ENCODE measurements around the gene TPST1. TPM values are rescaled to one million over a fixed set of nuclear protein-coding genes. Genes with fewer than 3 reads are reported as not detected.

Gene TPST1
- total RNA-seq, 1 experiment from 2014 or later, result 29.0 TPM

GRCh38 chr7:66282591-66282935, 77.4 kb downstream of the TPST1 start:
- ChIA-PET POLR2A (no interaction called here), CTCF (no interaction called here)
- no peaks in the 10 kb centered on the region for H3K9me3 ChIP-seq (ENCODE audit: control insufficient read depth, insufficient read depth, low read depth, low read length)
- in situ Hi-C loops (cut with HindIII; ENCODE audit: low pct_unique_long_range_greater_than_20kb, low sequenced_read_pairs), result no loop called here
- ATAC-seq, result 0 out of 2 replicates have a peak, but pooled peaks have one; percentile 12
- no peak overlapping the region for H3K4me3 ChIP-seq (ENCODE audit: low read depth in 2 of 2, low read length in 2 of 2)
- intact Hi-C loops (cut with micrococcal nuclease; ENCODE audit: unreplicated experiment), result no loop called here
- peak overlapping the region; percentile 48 for H3K27ac ChIP-seq (ENCODE audit: low read length)
- H3K4me1 ChIP-seq (ENCODE audit: control insufficient read depth, insufficient read depth, low read length), result peaks cover 19% of the 10 kb centered on the region
- no peak for DNase-seq (ENCODE audit: low read depth, low spot score)
- H3K36me3 ChIP-seq (ENCODE audit: control insufficient read depth, insufficient read depth, low read length), result no peaks in the 10 kb centered on the region
- BruUV-seq (replicated peaks), result no TSS peak
- TF ChIP-seq TCF7L2 (IDR thresholded peaks at IDR 0.05; ENCODE audit: low read depth, low read length) (no peak), CTCF (IDR thresholded peaks at IDR 0.05) (no peak), POLR2AphosphoS5 (IDR thresholded peaks at IDR 0.05; ENCODE audit: low read depth, low read length) (no peak), SIN3A (IDR thresholded peaks at IDR 0.05; ENCODE audit: borderline replicate concordance, insufficient read depth, low read depth, low read length) (no peak)
- TF ChIP-seq, protein P1, sequence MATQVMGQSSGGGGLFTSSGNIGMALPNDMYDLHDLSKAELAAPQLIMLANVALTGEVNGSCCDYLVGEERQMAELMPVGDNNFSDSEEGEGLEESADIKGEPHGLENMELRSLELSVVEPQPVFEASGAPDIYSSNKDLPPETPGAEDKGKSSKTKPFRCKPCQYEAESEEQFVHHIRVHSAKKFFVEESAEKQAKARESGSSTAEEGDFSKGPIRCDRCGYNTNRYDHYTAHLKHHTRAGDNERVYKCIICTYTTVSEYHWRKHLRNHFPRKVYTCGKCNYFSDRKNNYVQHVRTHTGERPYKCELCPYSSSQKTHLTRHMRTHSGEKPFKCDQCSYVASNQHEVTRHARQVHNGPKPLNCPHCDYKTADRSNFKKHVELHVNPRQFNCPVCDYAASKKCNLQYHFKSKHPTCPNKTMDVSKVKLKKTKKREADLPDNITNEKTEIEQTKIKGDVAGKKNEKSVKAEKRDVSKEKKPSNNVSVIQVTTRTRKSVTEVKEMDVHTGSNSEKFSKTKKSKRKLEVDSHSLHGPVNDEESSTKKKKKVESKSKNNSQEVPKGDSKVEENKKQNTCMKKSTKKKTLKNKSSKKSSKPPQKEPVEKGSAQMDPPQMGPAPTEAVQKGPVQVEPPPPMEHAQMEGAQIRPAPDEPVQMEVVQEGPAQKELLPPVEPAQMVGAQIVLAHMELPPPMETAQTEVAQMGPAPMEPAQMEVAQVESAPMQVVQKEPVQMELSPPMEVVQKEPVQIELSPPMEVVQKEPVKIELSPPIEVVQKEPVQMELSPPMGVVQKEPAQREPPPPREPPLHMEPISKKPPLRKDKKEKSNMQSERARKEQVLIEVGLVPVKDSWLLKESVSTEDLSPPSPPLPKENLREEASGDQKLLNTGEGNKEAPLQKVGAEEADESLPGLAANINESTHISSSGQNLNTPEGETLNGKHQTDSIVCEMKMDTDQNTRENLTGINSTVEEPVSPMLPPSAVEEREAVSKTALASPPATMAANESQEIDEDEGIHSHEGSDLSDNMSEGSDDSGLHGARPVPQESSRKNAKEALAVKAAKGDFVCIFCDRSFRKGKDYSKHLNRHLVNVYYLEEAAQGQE (IDR thresholded peaks at IDR 0.05; ENCODE audit: insufficient read depth in 1 of 2, low read depth in 2 of 2, low read length in 1 of 2), result no peak
- no peaks in the 10 kb centered on the region for H3K27me3 ChIP-seq (ENCODE audit: control insufficient read depth, insufficient read depth, low read length)

DNA sequence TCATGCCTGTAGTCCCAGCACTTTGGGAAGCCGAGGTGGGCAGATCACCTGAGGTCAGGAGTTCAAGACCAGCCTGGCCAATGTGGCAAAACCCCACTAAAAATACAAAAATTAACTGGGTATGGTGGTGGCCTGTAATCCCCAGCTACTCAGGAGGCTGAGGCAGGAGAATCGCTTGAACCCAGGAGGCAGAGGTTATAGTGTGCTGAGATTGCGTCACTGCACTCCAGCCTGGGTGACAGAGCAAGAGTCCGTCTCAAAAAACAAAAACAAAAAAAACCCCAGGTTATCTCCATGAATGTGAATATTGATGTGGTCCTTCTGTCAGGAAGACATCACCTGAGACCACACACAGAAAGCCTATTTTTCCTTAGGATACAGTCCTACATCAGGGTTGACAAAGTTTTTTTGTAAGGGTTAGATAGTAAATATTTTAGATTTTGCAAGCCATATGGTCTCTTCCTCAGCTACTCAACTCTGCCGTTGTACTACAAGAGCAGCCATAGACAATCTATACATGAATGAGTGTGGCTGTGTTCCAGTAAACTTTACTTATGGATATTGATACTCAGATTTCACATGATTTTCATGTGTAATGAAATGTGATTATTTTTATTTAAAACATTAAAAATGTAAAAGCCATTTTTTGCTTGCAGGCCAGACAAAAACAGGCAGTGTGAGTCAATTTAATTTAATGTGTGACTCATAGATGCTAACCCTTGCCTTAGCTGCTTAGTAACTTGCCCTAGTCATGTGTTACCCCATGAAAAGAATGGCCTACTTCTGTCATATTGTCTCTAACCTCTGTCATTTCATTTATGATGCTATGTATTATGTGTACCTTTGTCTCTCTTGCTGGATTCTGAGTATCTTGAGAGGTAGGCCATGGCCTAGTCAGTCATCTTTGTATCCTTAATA, 78.1 kb downstream of the TPST1 start:
- H3K36me3 ChIP-seq (ENCODE audit: control insufficient read depth, insufficient read depth, low read length), result no peaks in the 10 kb centered on the region
- DNase-seq (ENCODE audit: low read depth, low spot score) (peak; percentile 55), ATAC-seq (peak; percentile 85)
- intact Hi-C loops (cut with micrococcal nuclease; ENCODE audit: unreplicated experiment) (no loop called here), in situ Hi-C loops (cut with HindIII; ENCODE audit: low pct_unique_long_range_greater_than_20kb, low sequenced_read_pairs) (no loop called here)
- POLR2A ChIA-PET, result no interaction called here
- H3K4me3 ChIP-seq (ENCODE audit: low read depth in 2 of 2, low read length in 2 of 2), result no peak overlapping the region
- no peaks in the 10 kb centered on the region for H3K27me3 ChIP-seq (ENCODE audit: control insufficient read depth, insufficient read depth, low read length)
- H3K4me1 ChIP-seq (ENCODE audit: control insufficient read depth, insufficient read depth, low read length), result peaks cover 19% of the 10 kb centered on the region
- no TSS peak for BruUV-seq (replicated peaks)
- H3K9me3 ChIP-seq (ENCODE audit: control insufficient read depth, insufficient read depth, low read depth, low read length), result no peaks in the 10 kb centered on the region
- TF ChIP-seq POLR2AphosphoS5 (IDR thresholded peaks at IDR 0.05; ENCODE audit: low read depth, low read length) (no peak), TCF7L2 (IDR thresholded peaks at IDR 0.05; ENCODE audit: low read depth, low read length) (no peak), SIN3A (IDR thresholded peaks at IDR 0.05; ENCODE audit: borderline replicate concordance, insufficient read depth, low read depth, low read length) (no peak), CTCF (IDR thresholded peaks at IDR 0.05) (no peak)
- TF ChIP-seq, protein P1 (IDR thresholded peaks at IDR 0.05; ENCODE audit: insufficient read depth in 1 of 2, low read depth in 2 of 2, low read length in 1 of 2), result no peak
- CTCF ChIA-PET, result no interaction called here
- H3K27ac ChIP-seq (ENCODE audit: low read length), result peak overlapping the region; percentile 57
